Brain microvascular endothelial cell (primary cell): ENCODE measurements around the gene YY1AP1.

Source experiments
- DNase-seq: peaks from one replicate; pipeline ENCODE4 v3.0.0-alpha.2; 2020
- H3K27ac ChIP-seq: fragments of 250-450 bp; sonication (Bioruptor Pico); 2 replicates; pipeline ENCODE4 v1.5.1; 2020; ENCODE audit warnings: mild to moderate bottlenecking, moderate library complexity
- H3K27me3 ChIP-seq: fragments of 250-450 bp; sonication (Bioruptor Pico); replicated peaks from 2 replicates; pipeline ENCODE4 v1.5.1; 2020; ENCODE audit warnings: mild to moderate bottlenecking
- H3K36me3 ChIP-seq: fragments of 250-450 bp; sonication (Bioruptor Pico); replicated peaks from 2 replicates; pipeline ENCODE4 v1.5.1; 2020; ENCODE audit warnings: mild to moderate bottlenecking
- H3K4me3 ChIP-seq: 2 replicates; pipeline ENCODE4 v1.5.1; 2011; ENCODE audit warnings: low read depth, mild to moderate bottlenecking, control low read depth, low read length, moderate library complexity
- CTCF ChIP-seq: IDR thresholded peaks from 2 replicates; pipeline ENCODE4 v1.5.1; 2011; ENCODE audit warnings: low read depth, mild to moderate bottlenecking, moderate library complexity, low read length, control low read depth, inconsistent platforms; ENCODE audit errors: missing control alignments
- in situ Hi-C: cut with HindIII; loops from 2 replicates; pipeline ENCODE4 v1.10.0; 2017; ENCODE audit warnings: low sequenced_read_pairs, low pct_ligation_motif_present

Gene YY1AP1

GRCh38 chr1:155649676-155650075 is 38.9 kb downstream of the YY1AP1 start:
- Histone ChIP-seq H3K4me3 (no peak overlapping the region), H3K27me3 (no peaks in the 10 kb centered on the region), H3K27ac (no peak overlapping the region), H3K36me3 (no peaks in the 10 kb centered on the region)
- in situ Hi-C loops, result no loop called here
- no peak for TF ChIP-seq CTCF
- DNase-seq, result no peak

DNA sequence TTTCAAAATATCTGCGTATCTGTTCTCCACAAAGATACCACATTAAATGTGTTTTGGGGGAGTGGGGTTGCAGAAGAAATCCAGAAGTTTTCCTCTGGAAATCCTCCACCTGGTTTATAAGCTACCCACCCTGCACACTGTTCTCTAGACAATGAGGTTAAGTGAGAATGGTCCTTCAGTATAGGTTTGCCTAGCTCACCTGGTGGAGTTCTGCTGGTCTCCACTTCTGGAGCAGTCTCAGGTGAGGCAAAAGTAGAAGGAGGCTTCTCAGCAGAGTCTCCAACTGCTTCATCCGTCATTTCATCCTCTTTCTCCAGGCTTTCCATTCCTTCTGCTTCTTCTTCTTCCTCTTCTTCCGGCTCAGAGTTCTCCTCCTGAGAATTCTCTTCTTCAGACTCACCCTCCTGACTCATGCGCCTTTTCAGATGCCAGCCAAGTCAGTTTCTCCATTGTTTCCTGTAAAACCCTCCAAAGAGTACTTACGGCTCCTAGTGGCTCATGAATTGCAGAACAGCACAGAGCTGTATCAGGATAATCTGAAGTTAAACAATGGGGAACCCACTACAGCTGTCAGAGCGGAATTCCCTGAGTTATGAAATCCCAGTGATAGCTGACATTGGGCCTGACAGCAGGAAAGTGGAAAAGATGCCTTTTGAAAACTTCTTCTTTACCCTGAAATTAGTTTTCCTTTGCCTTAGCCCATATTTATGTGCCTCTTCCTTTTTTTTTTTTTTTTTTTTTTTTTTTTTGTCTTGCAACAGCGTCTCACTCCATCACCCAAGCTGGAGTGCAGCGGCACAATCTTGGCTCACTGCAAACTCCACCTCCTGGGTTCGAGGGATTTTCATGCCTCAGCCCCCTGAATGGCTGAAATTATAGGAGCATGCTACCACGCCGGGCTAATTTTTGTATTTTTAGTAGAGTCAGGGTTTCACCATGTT is 40.1 kb downstream of the YY1AP1 start:
- Histone ChIP-seq H3K27me3 (no peaks in the 10 kb centered on the region), H3K36me3 (no peaks in the 10 kb centered on the region), H3K4me3 (peak overlapping the region; percentile 39), H3K27ac (peak overlapping the region; percentile 18)
- in situ Hi-C loops, result no loop called here
- peak; percentile 81 for DNase-seq
- TF ChIP-seq CTCF, result peak; percentile 77

DNA sequence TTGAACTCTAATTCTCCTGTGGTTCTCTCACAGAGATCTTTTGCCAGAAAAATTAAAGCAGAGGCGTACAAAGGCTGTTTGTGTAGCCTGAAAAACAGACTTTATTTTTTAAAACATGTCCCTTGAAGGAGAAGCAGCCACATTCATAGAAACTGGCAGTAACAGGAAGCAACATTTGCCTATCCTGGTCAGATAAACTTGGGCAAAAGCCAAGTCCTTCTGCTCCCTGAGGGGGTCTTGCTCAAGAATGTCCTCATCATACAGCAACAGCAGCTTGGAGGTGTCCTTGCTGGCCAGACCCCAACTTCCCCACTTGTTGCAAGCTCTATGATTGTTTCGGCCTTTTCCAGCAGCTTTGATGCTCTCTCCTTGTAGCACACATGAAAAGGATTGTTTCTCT is 42.3 kb downstream of the YY1AP1 start:
- no peak for DNase-seq
- H3K27me3 ChIP-seq, result no peaks in the 10 kb centered on the region
- no peaks in the 10 kb centered on the region for H3K36me3 ChIP-seq
- TF ChIP-seq CTCF, result no peak
- no peak overlapping the region for H3K4me3 ChIP-seq
- in situ Hi-C loops, result no loop called here
- no peak overlapping the region for H3K27ac ChIP-seq

DNA sequence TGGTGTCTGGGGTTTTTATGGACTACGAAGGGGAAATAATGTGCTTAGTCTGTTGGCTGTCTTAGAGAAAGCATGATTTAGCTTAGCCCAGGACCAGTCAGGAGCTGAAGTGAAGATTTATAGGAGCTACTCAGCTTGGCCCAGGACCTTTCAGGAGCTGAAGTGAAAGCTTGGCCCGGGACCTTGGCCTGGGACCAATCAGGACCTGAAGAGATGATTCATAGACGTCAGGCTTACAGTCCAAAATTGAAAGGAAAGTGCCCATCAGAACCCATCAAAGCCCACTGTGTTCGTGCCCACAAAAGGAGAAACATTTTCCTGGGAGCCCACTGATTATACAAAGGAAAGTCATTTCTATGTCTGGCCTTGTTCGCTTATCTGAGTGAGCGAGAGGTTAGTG is 42.9 kb downstream of the YY1AP1 start:
- Histone ChIP-seq H3K27me3 (no peaks in the 10 kb centered on the region), H3K4me3 (no peak overlapping the region), H3K27ac (no peak overlapping the region), H3K36me3 (no peaks in the 10 kb centered on the region)
- no peak for TF ChIP-seq CTCF
- DNase-seq, result no peak
- in situ Hi-C loops, result no loop called here

GRCh38 chr1:155645034-155645598 is 43.5 kb downstream of the YY1AP1 start:
- Histone ChIP-seq H3K36me3 (no peaks in the 10 kb centered on the region), H3K27ac (no peak overlapping the region), H3K4me3 (no peak overlapping the region), H3K27me3 (no peaks in the 10 kb centered on the region)
- no peak for DNase-seq
- no peak for TF ChIP-seq CTCF
- in situ Hi-C loops, result no loop called here
